ENCODE data around the gene GAD1. TPM values are rescaled to one million over a fixed set of nuclear protein-coding genes. Genes with fewer than 3 reads are reported as not detected.

The GAD1 gene
- total and polyA plus RNA-seq, 2 of the 4 experiments (the other 2 are of a cell fraction) = not detected

- peaks cover 2% of the 10 kb centered on the region; the same call in 1 of the 2 replicates for H3K27me3 ChIP-seq (ENCODE audit: control insufficient read depth, insufficient read depth, low read length)
- H3K56ac ChIP-seq (ENCODE audit: extremely low read depth, insufficient read depth, low read length) = no peak overlapping the region
- no peak overlapping the region for H3K23ac ChIP-seq (ENCODE audit: low read depth, low read length)
- no peak overlapping the region for H2AFZ ChIP-seq (replicated peaks; ENCODE audit: low read length, poor library complexity)
- H3K9me3 ChIP-seq (ENCODE audit: control insufficient read depth, insufficient read depth, low read length) = no peaks in the 10 kb centered on the region
- CTCF ChIA-PET = no interaction called here
- H2BK120ac ChIP-seq (ENCODE audit: low read depth, low read length) = no peak overlapping the region
- H2AK9ac ChIP-seq (replicated peaks; ENCODE audit: low read depth, low read length, poor library complexity) = no peak overlapping the region
- H2BK5ac ChIP-seq (ENCODE audit: low read depth, low read length, poor library complexity, severe bottlenecking) = no peak overlapping the region
- no peaks in the 10 kb centered on the region for H3K79me1 ChIP-seq (ENCODE audit: low read depth in 1 of 2, low read length in 2 of 2)
- H3K27ac ChIP-seq (ENCODE audit: insufficient read depth, low read length) = no peak overlapping the region
- H2BK20ac ChIP-seq (ENCODE audit: low read depth, low read length) = no peak overlapping the region
- DNase-seq (no peak), ATAC-seq (ENCODE audit: low read depth) (no peak)
- H4K8ac ChIP-seq (ENCODE audit: low read depth in 2 of 2, low read length in 2 of 2) = no peak overlapping the region
- no peak overlapping the region for H3K4ac ChIP-seq (ENCODE audit: low read depth, low read length)
- no TSS peak for BruUV-seq (replicated peaks)
- no peak overlapping the region for H3K4me3 ChIP-seq (ENCODE audit: insufficient read depth, low read depth, low read length)
- H3K9ac ChIP-seq (ENCODE audit: low read depth, low read length) = no peak overlapping the region
- in situ Hi-C loops (cut with MboI; ENCODE audit: low sequenced_read_pairs) = loop anchor here (25.0 kb wide), 2 partner anchors 869 to 1369 kb away; no protein-coding TSS in a partner anchor
- H4K5ac ChIP-seq (ENCODE audit: low read depth, low read length) = no peak overlapping the region
- no peak overlapping the region for H3K14ac ChIP-seq (replicated peaks; ENCODE audit: low read depth, low read length)
- no peak overlapping the region for H3K18ac ChIP-seq (ENCODE audit: low read depth, low read length)
- dilution Hi-C loops (cut with HindIII; ENCODE audit: low sequenced_read_pairs, unreplicated experiment) = loop anchor here (25.0 kb wide), 1 partner anchor 394 kb away; no protein-coding TSS in a partner anchor
- WGBS, 2 experiments (ENCODE audit: extremely low coverage in 2 of 2, insufficient read length in 1 of 2) = 80% methylated on average over 1 of the region's 2 CpGs; no CpG with 5 or more reads in 1 of the 2 experiments
- no peaks in the 10 kb centered on the region for H3K9me1 ChIP-seq (ENCODE audit: insufficient read depth, low read length)
- H3K36me3 ChIP-seq (ENCODE audit: control insufficient read depth, insufficient read depth, low read length) = no peaks in the 10 kb centered on the region
- TF ChIP-seq MAFK (IDR thresholded peaks at IDR 0.05; ENCODE audit: low read depth, low read length) = no peak
- TF ChIP-seq RCOR1 (IDR thresholded peaks at IDR 0.05; ENCODE audit: insufficient replicate concordance, low read length) = no peak
- TF ChIP-seq, protein P1, sequence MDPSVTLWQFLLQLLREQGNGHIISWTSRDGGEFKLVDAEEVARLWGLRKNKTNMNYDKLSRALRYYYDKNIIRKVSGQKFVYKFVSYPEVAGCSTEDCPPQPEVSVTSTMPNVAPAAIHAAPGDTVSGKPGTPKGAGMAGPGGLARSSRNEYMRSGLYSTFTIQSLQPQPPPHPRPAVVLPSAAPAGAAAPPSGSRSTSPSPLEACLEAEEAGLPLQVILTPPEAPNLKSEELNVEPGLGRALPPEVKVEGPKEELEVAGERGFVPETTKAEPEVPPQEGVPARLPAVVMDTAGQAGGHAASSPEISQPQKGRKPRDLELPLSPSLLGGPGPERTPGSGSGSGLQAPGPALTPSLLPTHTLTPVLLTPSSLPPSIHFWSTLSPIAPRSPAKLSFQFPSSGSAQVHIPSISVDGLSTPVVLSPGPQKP (IDR thresholded peaks at IDR 0.05; ENCODE audit: borderline replicate concordance, low read depth, low read length) = no peak
- no peak for TF ChIP-seq RAD21 (IDR thresholded peaks at IDR 0.05; ENCODE audit: low read length)
- no peak for TF ChIP-seq FOS (IDR thresholded peaks at IDR 0.05; ENCODE audit: low read depth, low read length)
- TF ChIP-seq POLR2A (IDR thresholded peaks at IDR 0.05; ENCODE audit: low read depth, low read length) = no peak
- TF ChIP-seq CTCF (conservative IDR thresholded peaks at IDR 0.05; ENCODE audit: low read depth, low read length) = no peak
- TF ChIP-seq USF2 (IDR thresholded peaks at IDR 0.05; ENCODE audit: low read depth, low read length) = no peak
- no peak for TF ChIP-seq CEBPB (IDR thresholded peaks at IDR 0.05; ENCODE audit: low read depth, low read length)
- no peak for TF ChIP-seq NFE2L2 (IDR thresholded peaks at IDR 0.05; ENCODE audit: low read depth, low read length)
- TF ChIP-seq MAZ (IDR thresholded peaks at IDR 0.05; ENCODE audit: borderline replicate concordance, low read depth, low read length) = no peak
- no peak for TF ChIP-seq SMC3 (IDR thresholded peaks at IDR 0.05; ENCODE audit: low read depth, low read length)
- TF ChIP-seq RFX5 (IDR thresholded peaks at IDR 0.05; ENCODE audit: low read depth, low read length) = no peak
- no peak for TF ChIP-seq CHD1 (IDR thresholded peaks at IDR 0.05; ENCODE audit: low read depth, low read length)
- no peak for TF ChIP-seq MXI1 (IDR thresholded peaks at IDR 0.05; ENCODE audit: borderline replicate concordance, low read depth, low read length)
- no peak for TF ChIP-seq BHLHE40 (IDR thresholded peaks at IDR 0.05; ENCODE audit: low read depth, low read length)
- no peak overlapping the region for H4K91ac ChIP-seq (ENCODE audit: insufficient read depth, low read depth, low read length)
- no peak overlapping the region for H2AK5ac ChIP-seq (ENCODE audit: low read depth, low read length)
- POLR2A ChIA-PET (ENCODE audit: unreplicated experiment) = no interaction called here
- H2BK15ac ChIP-seq (ENCODE audit: low read depth, low read length) = no peak overlapping the region
- intact Hi-C loops (cut with micrococcal nuclease) = no loop called here
- H3K4me2 ChIP-seq (ENCODE audit: low read depth, low read length) = no peak overlapping the region
- H3K4me1 ChIP-seq (ENCODE audit: control insufficient read depth, insufficient read depth, low read length) = no peaks in the 10 kb centered on the region
- no peaks in the 10 kb centered on the region for H4K20me1 ChIP-seq (ENCODE audit: insufficient read depth, low read length)
These were observed 10.1 kb upstream of the GAD1 start for GRCh38 chr2:170806548-170806947.

Data from IMR-90 (cell line).